ENCODE measurements around the gene ENOPH1.
A peak's percentile ranks its signal among the peaks of the same experiment; 100 is the strongest.
"Not testable (repeated sequence)": the region's sequence is repeated elsewhere in the genome, so short reads cannot be mapped to it uniquely, and the experiment has no call there.

ENOPH1 gene

GRCh38 chr4:82430193-82430963 lies at the start of gene ENOPH1, which contains the start of gene HNRNPDL:
Gene ENOPH1 (plus strand): TSS chr4:82430590. CDS start chr4:82430830, 240 bp downstream.
Gene HNRNPDL (minus strand): TSS chr4:82430462. CDS start chr4:82429690, 772 bp downstream.
- peak; percentile 88 for FAIRE-seq

- FAIRE-seq = no peak
Observed at GRCh38 chr4:82380831-82381230, 49.6 kb upstream of the ENOPH1 start.

- no peak for FAIRE-seq
Observed at GRCh38 chr4:82381235-82381634, 49.2 kb upstream of the ENOPH1 start.

- FAIRE-seq = no peak
Observed at GRCh38 chr4:82381661-82382296, 48.6 kb upstream of the ENOPH1 start.

- FAIRE-seq = no peak
Observed at GRCh38 chr4:82382751-82383150, 47.6 kb upstream of the ENOPH1 start.

- not testable (repeated sequence) for FAIRE-seq
Observed at GRCh38 chr4:82386312-82386711, 44.1 kb upstream of the ENOPH1 start.

- FAIRE-seq = no peak
Observed at GRCh38 chr4:82388405-82388804, 42.0 kb upstream of the ENOPH1 start.

GRCh38 chr4:82390061-82390460 lies 40.3 kb upstream of the ENOPH1 start:
- FAIRE-seq = not testable (repeated sequence)

GRCh38 chr4:82394896-82395295 lies 35.5 kb upstream of the ENOPH1 start:
- no peak for FAIRE-seq

GRCh38 chr4:82397527-82397926 lies 32.9 kb upstream of the ENOPH1 start:
- no peak for FAIRE-seq

GRCh38 chr4:82398263-82398662 lies 32.1 kb upstream of the ENOPH1 start:
- no peak for FAIRE-seq

- no peak for FAIRE-seq
Observed at GRCh38 chr4:82401600-82401999, 28.8 kb upstream of the ENOPH1 start.

- no peak for FAIRE-seq
Observed at GRCh38 chr4:82402196-82402775, 28.1 kb upstream of the ENOPH1 start.

GRCh38 chr4:82403725-82404124 lies 26.7 kb upstream of the ENOPH1 start:
- FAIRE-seq = no peak

GRCh38 chr4:82415061-82415460 lies 15.3 kb upstream of the ENOPH1 start:
- FAIRE-seq = not testable (repeated sequence)

- FAIRE-seq = no peak
Observed at GRCh38 chr4:82415922-82416365, 14.4 kb upstream of the ENOPH1 start.

GRCh38 chr4:82419451-82419850 lies 10.9 kb upstream of the ENOPH1 start:
- FAIRE-seq = no peak

GRCh38 chr4:82421796-82422560 lies 8.4 kb upstream of the ENOPH1 start:
- FAIRE-seq = no peak

GRCh38 chr4:82422616-82423015 lies 7.8 kb upstream of the ENOPH1 start:
- peak; percentile 16 for FAIRE-seq

- FAIRE-seq = no peak
Observed at GRCh38 chr4:82423245-82424054, 6.9 kb upstream of the ENOPH1 start.

- no peak for FAIRE-seq
Observed at GRCh38 chr4:82425478-82425877, 4.9 kb upstream of the ENOPH1 start.

GRCh38 chr4:82428526-82428968 lies 1.8 kb upstream of the ENOPH1 start:
- no peak for FAIRE-seq

Data from A204.1 (cell line).